Vagina (tissue), 2 donors: Measurements from ENCODE around the gene CD83. TPM values are rescaled to one million over a fixed set of nuclear protein-coding genes. Genes with fewer than 3 reads are reported as not detected.

Experiments used
- DNase-seq, 2 donors: peaks; one replicate each; pipeline ENCODE4 v3.0.0-alpha.2; 2017; ENCODE audit errors: extremely low spot score in 2 of 2
- H3K27ac ChIP-seq: fragments of 200-600 bp; sonication (generic); one replicate; pipeline ENCODE4 v1.5.1; 2019
- H3K27me3 ChIP-seq: fragments of 200-600 bp; sonication (generic); one replicate; pipeline ENCODE4 v1.5.1; 2019
- H3K36me3 ChIP-seq, 2 donors: fragments of 200-600 bp; sonication (generic); one replicate each; pipeline ENCODE4 v1.5.1; 2017 to 2019
- H3K4me1 ChIP-seq: fragments of 200-600 bp; sonication (generic); one replicate; pipeline ENCODE4 v1.5.1; 2019
- H3K4me3 ChIP-seq, 2 donors: fragments of 200-600 bp; sonication (generic); 1 replicate in 1 of 2; 2 replicates in 1 of 2; pipeline ENCODE4 v1.5.1; 2016 to 2019
- H3K9me3 ChIP-seq: fragments of 200-600 bp; sonication (generic); one replicate; pipeline ENCODE4 v1.5.1; 2019
- POLR2A ChIP-seq, 2 donors: fragments of 450-650 bp; IDR thresholded peaks; one replicate each; pipeline ENCODE4 v1.6.1; 2017; ENCODE audit warnings: antibody characterized with exemption in 2 of 2, mild to moderate bottlenecking in 2 of 2, moderate library complexity in 2 of 2
- POLR2AphosphoS5 ChIP-seq, 2 donors: sonication (generic); formaldehyde crosslinking; IDR thresholded peaks; one replicate each; pipeline ENCODE4 v1.9.0; 2017; ENCODE audit warnings: antibody characterized with exemption in 2 of 2, mild to moderate bottlenecking in 2 of 2, low read depth in 1 of 2; ENCODE audit not compliant: insufficient read depth in 1 of 2
- intact Hi-C: fragments of 100-400 bp; cut with DNase I; formaldehyde crosslinking; loops from one replicate; pipeline ENCODE4 v1.15.1; 2023
- total RNA-seq: library from RNA; depleted of rRNA; stranded (reverse); fragments of >200 nt; gene quantifications from one replicate; pipeline ENCODE4 v1.2.3, GENCODE V29; 2016
- TF ChIP-seq, protein P1 (sequence below), 3 experiments: fragments of 450-650 bp in 2 of 3; fragments of 200-600 bp in 1 of 3; sonication (generic) in 1 of 3; IDR thresholded peaks; one replicate each; pipeline ENCODE4 v1.5.1; 2017 to 2019; ENCODE audit warnings: antibody characterized with exemption in 3 of 3, mild to moderate bottlenecking in 2 of 3, moderate library complexity in 2 of 3

CD83 gene
- total RNA-seq, 1 donor from 2014 or later: 26.0 TPM

DNA sequence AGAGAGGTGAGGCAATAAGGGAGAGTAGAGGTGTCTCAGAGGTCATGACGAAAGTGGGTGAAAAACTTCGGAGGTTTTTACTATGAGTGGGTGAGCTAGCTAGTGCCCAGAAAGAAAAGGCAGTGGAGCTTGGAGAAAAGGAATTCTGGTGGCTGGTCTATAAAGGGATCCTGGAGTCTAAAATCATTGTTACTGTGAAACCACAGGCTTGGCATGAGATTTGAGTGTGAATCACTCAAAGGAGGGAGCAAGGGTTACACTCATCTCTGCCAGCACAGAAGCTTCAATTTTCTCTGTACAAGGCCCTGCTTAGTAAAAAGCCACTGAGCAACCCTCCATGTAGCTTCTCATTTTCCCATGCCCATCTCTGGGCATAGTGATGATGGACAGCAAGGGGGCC is 47.5 kb downstream of the CD83 start:
- H3K4me1 ChIP-seq: no peaks in the 10 kb centered on the region
- no peak overlapping the region for H3K27ac ChIP-seq
- peaks cover 8% of the 10 kb centered on the region for H3K9me3 ChIP-seq
- no peaks in the 10 kb centered on the region for H3K27me3 ChIP-seq
- H3K4me3 ChIP-seq: no peak overlapping the region
- intact Hi-C loops: no loop called here
- DNase-seq: no peak
- no peaks in the 10 kb centered on the region for H3K36me3 ChIP-seq
- TF ChIP-seq, protein P1, sequence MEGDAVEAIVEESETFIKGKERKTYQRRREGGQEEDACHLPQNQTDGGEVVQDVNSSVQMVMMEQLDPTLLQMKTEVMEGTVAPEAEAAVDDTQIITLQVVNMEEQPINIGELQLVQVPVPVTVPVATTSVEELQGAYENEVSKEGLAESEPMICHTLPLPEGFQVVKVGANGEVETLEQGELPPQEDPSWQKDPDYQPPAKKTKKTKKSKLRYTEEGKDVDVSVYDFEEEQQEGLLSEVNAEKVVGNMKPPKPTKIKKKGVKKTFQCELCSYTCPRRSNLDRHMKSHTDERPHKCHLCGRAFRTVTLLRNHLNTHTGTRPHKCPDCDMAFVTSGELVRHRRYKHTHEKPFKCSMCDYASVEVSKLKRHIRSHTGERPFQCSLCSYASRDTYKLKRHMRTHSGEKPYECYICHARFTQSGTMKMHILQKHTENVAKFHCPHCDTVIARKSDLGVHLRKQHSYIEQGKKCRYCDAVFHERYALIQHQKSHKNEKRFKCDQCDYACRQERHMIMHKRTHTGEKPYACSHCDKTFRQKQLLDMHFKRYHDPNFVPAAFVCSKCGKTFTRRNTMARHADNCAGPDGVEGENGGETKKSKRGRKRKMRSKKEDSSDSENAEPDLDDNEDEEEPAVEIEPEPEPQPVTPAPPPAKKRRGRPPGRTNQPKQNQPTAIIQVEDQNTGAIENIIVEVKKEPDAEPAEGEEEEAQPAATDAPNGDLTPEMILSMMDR (IDR thresholded peaks at IDR 0.05): no peak
- TF ChIP-seq POLR2A (IDR thresholded peaks at IDR 0.05): no peak
- TF ChIP-seq POLR2AphosphoS5 (IDR thresholded peaks at IDR 0.05; ENCODE audit: insufficient read depth in 1 of 2, low read depth in 1 of 2): no peak

DNA sequence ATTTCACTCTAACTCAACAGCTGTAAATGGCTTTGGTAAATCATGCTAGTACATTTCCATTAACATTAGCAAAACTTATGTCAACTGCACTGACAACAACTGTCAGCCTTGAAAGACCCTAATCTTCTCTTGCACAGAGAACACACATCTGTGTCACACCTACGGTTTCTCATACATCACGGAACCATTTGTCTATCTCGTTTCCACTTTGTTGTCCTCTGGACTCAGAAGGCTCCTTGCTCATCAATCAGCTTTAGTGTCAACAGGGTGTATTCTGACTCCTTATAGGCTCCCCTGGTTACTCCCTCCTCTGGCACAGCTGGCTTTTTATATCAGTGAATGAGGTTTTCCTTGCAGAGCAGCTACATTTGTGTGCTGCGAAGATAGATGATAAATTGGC is 49.3 kb downstream of the CD83 start:
- no peak overlapping the region for H3K27ac ChIP-seq
- TF ChIP-seq, protein P1 (IDR thresholded peaks at IDR 0.05): no peak
- TF ChIP-seq POLR2AphosphoS5 (IDR thresholded peaks at IDR 0.05; ENCODE audit: insufficient read depth in 1 of 2, low read depth in 1 of 2): no peak
- TF ChIP-seq POLR2A (IDR thresholded peaks at IDR 0.05): no peak
- no peak for DNase-seq
- H3K27me3 ChIP-seq: no peaks in the 10 kb centered on the region
- H3K9me3 ChIP-seq: peaks cover 8% of the 10 kb centered on the region
- H3K4me3 ChIP-seq: no peak overlapping the region
- H3K36me3 ChIP-seq: no peaks in the 10 kb centered on the region
- H3K4me1 ChIP-seq: no peaks in the 10 kb centered on the region
- intact Hi-C loops: no loop called here

DNA sequence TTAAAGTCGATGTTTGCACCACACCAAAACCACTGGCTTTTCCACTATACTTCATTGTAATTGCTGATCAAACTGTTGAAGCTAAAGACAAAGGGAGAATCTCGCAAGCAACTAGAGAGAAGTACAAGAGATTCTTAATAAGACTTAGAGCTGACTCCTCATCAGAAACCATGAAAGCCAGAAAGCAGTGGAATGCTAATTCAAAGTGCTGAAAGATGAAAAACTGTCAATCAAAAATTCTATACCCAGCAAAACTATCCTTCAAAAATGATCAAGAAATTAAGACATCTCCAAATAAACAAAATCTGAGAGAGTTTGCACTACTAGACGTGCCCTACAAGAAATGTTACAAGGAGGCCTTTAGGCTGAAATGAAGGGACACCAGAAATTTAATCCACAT is 52.6 kb downstream of the CD83 start:
- intact Hi-C loops: no loop called here
- Histone ChIP-seq H3K27me3 (no peaks in the 10 kb centered on the region), H3K9me3 (peaks cover 8% of the 10 kb centered on the region), H3K27ac (no peak overlapping the region), H3K4me3 (no peak overlapping the region), H3K4me1 (no peaks in the 10 kb centered on the region), H3K36me3 (no peaks in the 10 kb centered on the region)
- TF ChIP-seq, protein P1 (IDR thresholded peaks at IDR 0.05): no peak
- TF ChIP-seq POLR2AphosphoS5 (IDR thresholded peaks at IDR 0.05; ENCODE audit: insufficient read depth in 1 of 2, low read depth in 1 of 2) (no peak), POLR2A (IDR thresholded peaks at IDR 0.05) (no peak)
- DNase-seq: no peak

DNA sequence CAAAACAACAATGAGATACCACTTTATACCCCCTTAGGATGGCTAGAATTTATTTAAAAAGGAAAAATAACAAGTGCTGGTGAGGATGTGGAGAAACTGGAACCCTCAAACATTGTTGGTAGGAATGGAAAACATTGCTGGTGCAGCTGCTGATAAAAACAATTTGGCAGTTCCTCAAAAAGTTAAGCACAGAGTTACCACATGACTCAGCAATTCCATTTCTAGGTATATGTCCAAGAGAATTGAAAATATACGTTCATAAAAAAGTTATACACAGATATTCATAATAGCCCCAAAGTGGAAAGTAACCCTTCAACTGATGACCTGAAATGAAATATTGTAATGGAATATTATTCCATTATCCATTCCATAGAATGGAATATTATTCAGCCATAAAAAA is 55.0 kb downstream of the CD83 start:
- TF ChIP-seq POLR2AphosphoS5 (IDR thresholded peaks at IDR 0.05; ENCODE audit: insufficient read depth in 1 of 2, low read depth in 1 of 2) (no peak), POLR2A (IDR thresholded peaks at IDR 0.05) (no peak)
- TF ChIP-seq, protein P1 (IDR thresholded peaks at IDR 0.05): no peak
- H3K27ac ChIP-seq: no peak overlapping the region
- intact Hi-C loops: no loop called here
- H3K36me3 ChIP-seq: no peaks in the 10 kb centered on the region
- DNase-seq: no peak
- H3K27me3 ChIP-seq: no peaks in the 10 kb centered on the region
- peaks cover 8% of the 10 kb centered on the region for H3K9me3 ChIP-seq
- H3K4me3 ChIP-seq: no peak overlapping the region
- no peaks in the 10 kb centered on the region for H3K4me1 ChIP-seq

DNA sequence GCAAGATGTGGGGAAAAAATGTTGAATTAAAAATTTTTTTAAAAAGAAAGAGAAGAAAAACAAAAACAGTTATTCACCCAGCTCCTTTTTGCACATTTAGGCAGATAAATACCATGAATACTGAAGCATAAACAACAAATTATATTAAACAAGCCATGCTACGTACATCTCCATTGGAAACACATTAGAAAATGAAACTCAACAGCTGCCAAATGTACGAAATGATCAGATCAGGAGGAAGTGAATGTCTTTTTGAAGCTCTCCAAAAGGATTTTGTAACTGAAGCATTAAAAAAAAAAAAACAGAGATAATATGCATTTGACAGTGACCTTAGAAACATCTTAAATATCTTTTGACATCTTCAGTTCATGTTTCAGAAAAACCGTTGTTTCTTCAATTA is 56.7 kb downstream of the CD83 start:
- TF ChIP-seq POLR2AphosphoS5 (IDR thresholded peaks at IDR 0.05; ENCODE audit: insufficient read depth in 1 of 2, low read depth in 1 of 2) (no peak), POLR2A (IDR thresholded peaks at IDR 0.05) (no peak)
- TF ChIP-seq, protein P1 (IDR thresholded peaks at IDR 0.05): no peak

More for the DNA sequence above, 56.7 kb downstream of the CD83 start:
- H3K9me3 ChIP-seq: peaks cover 7% of the 10 kb centered on the region
- H3K36me3 ChIP-seq: no peaks in the 10 kb centered on the region
- no peak for DNase-seq
- intact Hi-C loops: no loop called here
- no peak overlapping the region for H3K27ac ChIP-seq
- no peak overlapping the region for H3K4me3 ChIP-seq
- no peaks in the 10 kb centered on the region for H3K4me1 ChIP-seq
- H3K27me3 ChIP-seq: no peaks in the 10 kb centered on the region
